Measurements from ENCODE around the gene TSKU. TPM values are rescaled to one million over a fixed set of nuclear protein-coding genes. Genes with fewer than 3 reads are reported as not detected.

The TSKU gene
- total and polyA plus RNA-seq, 8 donors, result 2.7 to 25.2 (median 10.7) TPM

DNA sequence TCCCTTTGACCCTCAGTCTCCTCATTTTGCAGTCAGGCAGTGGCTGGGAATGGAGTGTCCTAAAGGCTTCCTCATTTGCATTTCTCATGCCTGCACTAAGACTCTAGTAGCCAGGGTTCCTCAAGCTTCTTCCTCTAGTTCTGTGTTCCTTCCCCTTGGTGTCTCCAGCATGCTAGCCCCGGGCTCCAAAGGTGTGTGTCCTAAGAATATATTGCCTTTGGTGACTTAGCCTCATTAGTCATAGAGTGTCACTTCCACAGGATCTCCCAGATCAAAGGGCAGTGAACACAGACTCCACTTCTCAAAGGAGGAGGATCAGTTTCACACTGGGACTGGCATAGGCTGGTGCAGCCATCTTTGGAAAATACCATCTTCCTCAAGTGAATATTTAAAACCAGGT is 56.2 kb downstream of the TSKU start:
- no peak for ATAC-seq
- WGBS, 2 donors, result 29 to 34% methylated on average over 1 of the region's 1 CpG
- peaks cover 6 to 10% (median 7%) of the 10 kb centered on the region in 3 donors for H3K4me1 ChIP-seq

DNA sequence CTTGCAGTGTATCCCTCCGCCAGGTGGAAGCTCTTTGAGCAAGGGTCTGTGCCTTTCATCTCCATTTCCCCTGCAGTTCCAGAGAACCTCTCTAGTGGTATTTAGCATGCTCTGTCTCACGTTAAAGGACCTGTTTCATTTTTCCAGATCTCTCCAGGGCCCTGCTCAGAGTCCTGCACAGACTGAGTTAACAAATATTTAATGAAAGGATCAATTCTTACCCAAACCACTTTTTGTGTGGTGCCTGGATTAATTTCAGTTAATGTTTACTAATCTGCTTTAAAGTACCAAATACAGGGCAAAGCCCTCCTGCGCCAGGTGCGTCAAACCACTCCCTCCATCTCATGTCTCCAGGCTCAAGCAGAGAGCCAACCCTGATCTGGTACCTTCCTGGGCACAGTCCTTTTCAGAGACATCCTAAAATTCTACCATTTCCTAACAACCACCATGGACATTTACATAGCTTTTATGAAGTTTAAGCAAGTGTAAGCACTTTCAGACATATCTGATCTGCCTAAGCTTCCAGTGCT is 58.8 kb downstream of the TSKU start:
- TF ChIP-seq, protein P1, sequence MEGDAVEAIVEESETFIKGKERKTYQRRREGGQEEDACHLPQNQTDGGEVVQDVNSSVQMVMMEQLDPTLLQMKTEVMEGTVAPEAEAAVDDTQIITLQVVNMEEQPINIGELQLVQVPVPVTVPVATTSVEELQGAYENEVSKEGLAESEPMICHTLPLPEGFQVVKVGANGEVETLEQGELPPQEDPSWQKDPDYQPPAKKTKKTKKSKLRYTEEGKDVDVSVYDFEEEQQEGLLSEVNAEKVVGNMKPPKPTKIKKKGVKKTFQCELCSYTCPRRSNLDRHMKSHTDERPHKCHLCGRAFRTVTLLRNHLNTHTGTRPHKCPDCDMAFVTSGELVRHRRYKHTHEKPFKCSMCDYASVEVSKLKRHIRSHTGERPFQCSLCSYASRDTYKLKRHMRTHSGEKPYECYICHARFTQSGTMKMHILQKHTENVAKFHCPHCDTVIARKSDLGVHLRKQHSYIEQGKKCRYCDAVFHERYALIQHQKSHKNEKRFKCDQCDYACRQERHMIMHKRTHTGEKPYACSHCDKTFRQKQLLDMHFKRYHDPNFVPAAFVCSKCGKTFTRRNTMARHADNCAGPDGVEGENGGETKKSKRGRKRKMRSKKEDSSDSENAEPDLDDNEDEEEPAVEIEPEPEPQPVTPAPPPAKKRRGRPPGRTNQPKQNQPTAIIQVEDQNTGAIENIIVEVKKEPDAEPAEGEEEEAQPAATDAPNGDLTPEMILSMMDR (IDR thresholded peaks at IDR 0.05), result no peak
- Histone ChIP-seq H3K9me3 (no peaks in the 10 kb centered on the region), H3K36me3 (no peaks in the 10 kb centered on the region), H3K27me3 (no peaks in the 10 kb centered on the region), H3K4me3 (no peak overlapping the region), H3K4me1 (peaks cover 0 to under 1% (median 0%) of the 10 kb centered on the region in 3 donors), H3K27ac (no peak overlapping the region)
- WGBS, 2 donors, result 62 to 67% methylated on average over 4 of the region's 4 CpGs
- DNase-seq (no peak), FAIRE-seq (no peak), ATAC-seq (no peak)
- intact Hi-C loops (cut with DNase I), result no loop called here

More for the DNA sequence above, 56.2 kb downstream of the TSKU start:
- Histone ChIP-seq H3K9me3 (no peaks in the 10 kb centered on the region), H3K4me3 (no peak overlapping the region), H3K36me3 (no peaks in the 10 kb centered on the region), H3K27me3 (no peaks in the 10 kb centered on the region), H3K27ac (no peak overlapping the region)
- intact Hi-C loops (cut with DNase I), result no loop called here
- TF ChIP-seq, protein P1 (IDR thresholded peaks at IDR 0.05), result no peak
- DNase-seq, result no peak
- no peak for FAIRE-seq

DNA sequence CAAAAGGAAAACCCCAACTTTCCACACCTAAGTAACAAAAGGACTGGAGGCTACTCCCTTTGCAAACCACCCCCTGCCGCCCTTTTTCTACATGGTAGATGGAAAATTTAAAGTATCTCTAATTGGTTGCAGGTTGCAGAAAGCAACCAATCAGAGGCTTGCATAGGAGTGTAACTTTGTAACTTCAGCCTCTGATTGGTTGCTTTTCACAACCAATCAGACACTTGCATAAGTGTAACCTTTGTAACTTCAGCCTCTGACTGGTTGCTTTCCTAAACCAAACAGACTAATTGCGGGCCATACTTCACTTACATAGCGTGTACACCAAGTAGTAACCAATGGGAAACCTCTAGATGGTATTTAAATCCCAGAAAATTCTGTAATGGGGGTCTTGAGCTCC is 60.8 kb downstream of the TSKU start:
- no peak for FAIRE-seq
- intact Hi-C loops (cut with DNase I), result no loop called here
- Histone ChIP-seq H3K4me3 (no peak overlapping the region), H3K27me3 (no peaks in the 10 kb centered on the region), H3K27ac (no peak overlapping the region), H3K36me3 (no peaks in the 10 kb centered on the region), H3K4me1 (no peaks in the 10 kb centered on the region), H3K9me3 (no peaks in the 10 kb centered on the region)
- ATAC-seq, result no peak
- TF ChIP-seq, protein P1 (IDR thresholded peaks at IDR 0.05), result no peak
- WGBS, 2 donors, result 92 to 95% methylated on average over 3 of the region's 3 CpGs
- no peak for DNase-seq

DNA sequence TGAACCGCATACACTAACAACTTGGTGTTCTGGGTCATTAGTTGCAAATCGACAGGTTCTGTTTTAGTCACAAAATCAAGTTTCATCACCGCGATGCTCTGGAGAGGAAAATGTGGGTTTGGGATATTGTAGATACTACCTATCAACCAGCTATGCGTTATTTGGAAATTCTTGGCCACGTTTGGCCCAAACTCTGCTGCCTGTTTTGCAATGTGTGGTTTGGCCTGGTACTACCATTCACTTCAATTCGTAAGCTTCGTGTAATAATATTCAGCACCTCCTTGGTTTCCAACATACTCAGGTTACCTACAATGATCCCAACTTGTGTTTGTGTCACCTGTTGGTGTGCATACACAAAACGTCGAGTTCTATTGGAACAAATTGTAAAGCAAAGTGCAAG is 61.4 kb downstream of the TSKU start:
- ATAC-seq (no peak), FAIRE-seq (no peak), DNase-seq (no peak)
- no peaks in the 10 kb centered on the region for H3K27me3 ChIP-seq
- no peak overlapping the region for H3K27ac ChIP-seq
- WGBS, 2 donors, result 83 to 91% methylated on average over 10 of the region's 10 CpGs
- H3K4me1 ChIP-seq, result no peaks in the 10 kb centered on the region
- no peaks in the 10 kb centered on the region for H3K9me3 ChIP-seq
- H3K4me3 ChIP-seq, result no peak overlapping the region
- H3K36me3 ChIP-seq, result no peaks in the 10 kb centered on the region
- TF ChIP-seq, protein P1 (IDR thresholded peaks at IDR 0.05), result no peak
- intact Hi-C loops (cut with DNase I), result no loop called here

DNA sequence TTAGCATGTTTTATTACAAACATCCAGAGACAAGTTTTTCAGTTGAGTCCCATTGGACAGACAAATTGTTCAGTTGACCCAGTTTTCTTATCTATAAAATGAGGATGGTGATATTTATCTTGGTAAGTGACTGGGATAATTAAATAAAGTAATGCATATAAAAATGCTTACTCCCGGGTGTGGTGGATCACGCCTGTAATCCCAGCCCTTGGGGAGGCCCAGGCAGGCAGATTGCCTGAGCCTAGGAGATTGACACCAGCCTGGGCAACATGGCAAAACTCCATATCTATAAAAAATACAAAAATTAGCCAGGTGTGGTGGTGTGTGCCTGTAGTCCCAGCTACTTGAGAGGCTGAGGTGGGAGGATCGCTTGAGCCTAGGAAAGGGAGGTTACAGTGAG is 61.9 kb downstream of the TSKU start:
- intact Hi-C loops (cut with DNase I), result no loop called here
- FAIRE-seq (no peak), ATAC-seq (no peak), DNase-seq (no peak)
- Histone ChIP-seq H3K27me3 (no peaks in the 10 kb centered on the region), H3K36me3 (no peaks in the 10 kb centered on the region), H3K4me1 (no peaks in the 10 kb centered on the region), H3K4me3 (no peak overlapping the region), H3K9me3 (no peaks in the 10 kb centered on the region), H3K27ac (no peak overlapping the region)
- TF ChIP-seq, protein P1 (IDR thresholded peaks at IDR 0.05), result no peak
- WGBS, 2 donors, result 79 to 82% methylated on average over 3 of the region's 3 CpGs
